Skin epidermis (tissue), 12 donors: Measurements from ENCODE around the gene SIDT1.

ENCODE experiments used
- H3K27ac ChIP-seq, 21 experiments: fragments of 200-600 bp; sonication (generic) in 11 of 21; one replicate each; pipeline ENCODE4 v1.5.0; 2020; ENCODE audit warnings: mild to moderate bottlenecking in 3 of 21, inconsistent platforms in 2 of 21, moderate library complexity in 2 of 21
- H3K4me3 ChIP-seq, 7 experiments: fragments of 200-600 bp; sonication (generic) in 2 of 7; one replicate each; pipeline ENCODE4 v1.5.0; 2020; ENCODE audit warnings: inconsistent platforms in 2 of 7, mild to moderate bottlenecking in 2 of 7, moderate library complexity in 1 of 7

The SIDT1 gene

GRCh38 chr3:113531826-113532697, at the start of gene SIDT1:
SIDT1 (plus strand) TSS chr3:113532555; CDS start chr3:113533022, 467 bp downstream.
- H3K4me3 ChIP-seq = peak within 1 kb of the TSS; percentile 46 to 58 (median 54)
- peak within 1 kb of the TSS in 18 of 21 experiments; percentile 14 to 92 (median 70) for H3K27ac ChIP-seq

GRCh38 chr3:113485161-113485609, 47.2 kb upstream of the SIDT1 start:
- Histone ChIP-seq H3K4me3 (no peak overlapping the region), H3K27ac (no peak overlapping the region)

- Histone ChIP-seq H3K4me3 (no peak overlapping the region), H3K27ac (no peak overlapping the region)
Observed at GRCh38 chr3:113495035-113495434, 37.3 kb upstream of the SIDT1 start.

GRCh38 chr3:113496924-113497323, 35.4 kb upstream of the SIDT1 start:
- no peak overlapping the region for H3K27ac ChIP-seq
- H3K4me3 ChIP-seq = no peak overlapping the region

GRCh38 chr3:113498221-113499005, 33.9 kb upstream of the SIDT1 start:
- no peak overlapping the region for H3K27ac ChIP-seq
- no peak overlapping the region for H3K4me3 ChIP-seq

GRCh38 chr3:113499081-113499480, 33.3 kb upstream of the SIDT1 start:
- no peak overlapping the region for H3K27ac ChIP-seq
- H3K4me3 ChIP-seq = no peak overlapping the region

GRCh38 chr3:113501597-113501996, 30.8 kb upstream of the SIDT1 start:
- no peak overlapping the region for H3K4me3 ChIP-seq
- no peak overlapping the region for H3K27ac ChIP-seq

- H3K27ac ChIP-seq = no peak overlapping the region
- H3K4me3 ChIP-seq = no peak overlapping the region
Observed at GRCh38 chr3:113505867-113506266, 26.5 kb upstream of the SIDT1 start.

- H3K4me3 ChIP-seq = no peak overlapping the region
Observed at GRCh38 chr3:113507501-113508067, 24.8 kb upstream of the SIDT1 start.

GRCh38 chr3:113508966-113509365, 23.4 kb upstream of the SIDT1 start:
- H3K4me3 ChIP-seq = no peak overlapping the region
- no peak overlapping the region for H3K27ac ChIP-seq

More at GRCh38 chr3:113507501-113508067, 24.8 kb upstream of the SIDT1 start:
- no peak overlapping the region for H3K27ac ChIP-seq

GRCh38 chr3:113514265-113514769, 18.0 kb upstream of the SIDT1 start:
- peak overlapping the region; percentile 61 to 88 (median 77) for H3K4me3 ChIP-seq
- H3K27ac ChIP-seq = peak overlapping the region in 20 of 21 experiments; percentile 63 to 93 (median 83)

- H3K27ac ChIP-seq = peak overlapping the region in 4 of 21 experiments; percentile 82 to 86 (median 83)
- peak overlapping the region in 5 of 7 experiments; percentile 68 to 88 (median 84) for H3K4me3 ChIP-seq
Observed at GRCh38 chr3:113516115-113516505, 16.2 kb upstream of the SIDT1 start.

- no peak overlapping the region for H3K27ac ChIP-seq
Observed at GRCh38 chr3:113521981-113522380, 10.4 kb upstream of the SIDT1 start.

GRCh38 chr3:113523241-113523640, 9.1 kb upstream of the SIDT1 start:
- Histone ChIP-seq H3K27ac (no peak overlapping the region), H3K4me3 (no peak overlapping the region)

More at GRCh38 chr3:113521981-113522380, 10.4 kb upstream of the SIDT1 start:
- H3K4me3 ChIP-seq = no peak overlapping the region

GRCh38 chr3:113532698-113533533, 561 bp downstream of the SIDT1 start:
- Histone ChIP-seq H3K4me3 (peak overlapping the region; percentile 46 to 58 (median 54)), H3K27ac (peak overlapping the region in 18 of 21 experiments; percentile 14 to 92 (median 70))

GRCh38 chr3:113533534-113533892, 1.2 kb downstream of the SIDT1 start:
- peak overlapping the region; percentile 46 to 58 (median 54) for H3K4me3 ChIP-seq

GRCh38 chr3:113534365-113534764, 2.0 kb downstream of the SIDT1 start:
- Histone ChIP-seq H3K27ac (peak overlapping the region in 1 of 21 experiments; percentile 81), H3K4me3 (peak overlapping the region in 3 of 7 experiments; percentile 53 to 56 (median 55))

More at GRCh38 chr3:113533534-113533892, 1.2 kb downstream of the SIDT1 start:
- H3K27ac ChIP-seq = peak overlapping the region in 16 of 21 experiments; percentile 34 to 92 (median 72)

GRCh38 chr3:113535898-113536297, 3.5 kb downstream of the SIDT1 start:
- no peak overlapping the region for H3K27ac ChIP-seq
- no peak overlapping the region for H3K4me3 ChIP-seq

GRCh38 chr3:113536627-113537101, 4.3 kb downstream of the SIDT1 start:
- Histone ChIP-seq H3K27ac (no peak overlapping the region), H3K4me3 (no peak overlapping the region)
